PC-9 (cell line): ENCODE results near the gene MCUR1. TPM values are rescaled to one million over a fixed set of nuclear protein-coding genes. Genes with fewer than 3 reads are reported as not detected.

Experiments used
- BruUV-seq: library from RNA; stranded (reverse); fragments of 400-500 nt; replicated peaks from 2 replicates; lab custom pipeline; 2021; lab: Mats Ljungman, UMichigan
- CTCF ChIA-PET: fragments of 300-600 bp; sonication (Branson Sonifier 250); formaldehyde crosslinking; loops from one replicate; lab custom pipeline; 2022; ENCODE audit warnings: antibody characterized with exemption; lab: Charles Lee
- POLR2A ChIA-PET: fragments of 300-600 bp; sonication (Branson Sonifier 250); formaldehyde crosslinking; loops from one replicate; lab custom pipeline; 2022; ENCODE audit warnings: antibody characterized with exemption; ENCODE audit not compliant: unreplicated experiment; lab: Charles Lee
- DNase-seq, 2 experiments: peaks; one replicate each; pipeline versions ENCODE4 v3.0.0 to v3.0.0-alpha.2; 2015 to 2022; ENCODE audit warnings: mixed read lengths in 1 of 2
- H2AFZ ChIP-seq: fragments of 200-600 bp; sonication (generic); 2 replicates; pipeline ENCODE4 v1.8.1; 2017; ENCODE audit warnings: antibody characterized with exemption
- H3F3A ChIP-seq: fragments of 200-600 bp; sonication (generic); 2 replicates; pipeline ENCODE4 v1.8.1; 2017; ENCODE audit warnings: antibody characterized with exemption, mild to moderate bottlenecking, low read depth; ENCODE audit not compliant: insufficient read depth
- H3K27ac ChIP-seq: fragments of 200-600 bp; sonication (generic); 2 replicates; pipeline ENCODE4 v1.6.1; 2016; ENCODE audit warnings: mixed run types
- H3K27me3 ChIP-seq: fragments of 200-600 bp; sonication (generic); 2 replicates; pipeline ENCODE4 v1.6.1; 2016; ENCODE audit warnings: low read depth, mixed run types; ENCODE audit not compliant: insufficient read depth
- H3K36me3 ChIP-seq: fragments of 200-600 bp; sonication (generic); 2 replicates; pipeline ENCODE4 v1.6.1; 2016; ENCODE audit warnings: low read depth, mixed run types
- H3K4me1 ChIP-seq: fragments of 200-600 bp; sonication (generic); replicated peaks from 2 replicates; pipeline ENCODE4 v1.6.1; 2016; ENCODE audit warnings: mixed run types; ENCODE audit not compliant: insufficient read depth
- H3K4me2 ChIP-seq: fragments of 200-600 bp; sonication (generic); 2 replicates; pipeline ENCODE4 v1.6.1; 2017; ENCODE audit warnings: mixed run types
- H3K4me3 ChIP-seq: fragments of 200-600 bp; sonication (generic); 2 replicates; pipeline ENCODE4 v1.6.1; 2016; ENCODE audit warnings: mixed run types
- H3K79me2 ChIP-seq: fragments of 200-600 bp; sonication (generic); 2 replicates; pipeline ENCODE4 v1.6.1; 2017; ENCODE audit warnings: low read depth, mixed run types
- H3K9me2 ChIP-seq: fragments of 200-600 bp; sonication (generic); 2 replicates; pipeline ENCODE4 v1.8.1; 2017; ENCODE audit warnings: mild to moderate bottlenecking; ENCODE audit not compliant: insufficient read depth
- H3K9me3 ChIP-seq: fragments of 200-600 bp; sonication (generic); 2 replicates; pipeline ENCODE4 v1.8.1; 2016; ENCODE audit warnings: low read depth; ENCODE audit not compliant: insufficient read depth
- H4K20me1 ChIP-seq: fragments of 200-600 bp; sonication (generic); 2 replicates; pipeline ENCODE4 v1.8.1; 2017; ENCODE audit not compliant: insufficient read depth
- CTCF ChIP-seq: fragments of 200-600 bp; sonication (generic); conservative IDR thresholded peaks from 2 replicates; pipeline ENCODE4 v1.6.1; 2017; ENCODE audit warnings: mixed run types, antibody characterized with exemption, mild to moderate bottlenecking, moderate library complexity
- EZH2 ChIP-seq: fragments of 200-600 bp; sonication (generic); IDR thresholded peaks from 2 replicates; pipeline ENCODE4 v1.8.0; 2017; ENCODE audit warnings: antibody characterized with exemption, low read depth
- intact Hi-C: fragments of 100-400 bp; cut with micrococcal nuclease; formaldehyde crosslinking; loops from one replicate; pipeline ENCODE4 v1.10.0; 2022; ENCODE audit not compliant: unreplicated experiment
- total RNA-seq: library from RNA; stranded (reverse); gene quantifications from 2 replicates; pipeline ENCODE4 v1.2.3, GENCODE V29; 2021

The MCUR1 gene
- total RNA-seq, 1 experiment from 2014 or later, result 45.9 TPM

GRCh38 chr6:13827032-13827431 lies 12.7 kb upstream of the MCUR1 start:
- CTCF ChIA-PET, result no interaction called here
- no peaks in the 10 kb centered on the region for H3K27me3 ChIP-seq
- no peaks in the 10 kb centered on the region for H3K36me3 ChIP-seq
- DNase-seq, result no peak
- no peaks in the 10 kb centered on the region for H4K20me1 ChIP-seq
- H3K4me1 ChIP-seq, result no peaks in the 10 kb centered on the region
- H3K9me2 ChIP-seq, result no peaks in the 10 kb centered on the region
- no peak overlapping the region for H3K27ac ChIP-seq
- H2AFZ ChIP-seq, result no peak overlapping the region
- BruUV-seq, result no TSS peak
- H3K4me2 ChIP-seq, result no peak overlapping the region
- H3F3A ChIP-seq, result no peaks in the 10 kb centered on the region
- no peak overlapping the region for H3K4me3 ChIP-seq
- H3K79me2 ChIP-seq, result no peaks in the 10 kb centered on the region
- POLR2A ChIA-PET, result no interaction called here
- no peaks in the 10 kb centered on the region for H3K9me3 ChIP-seq
- intact Hi-C loops, result no loop called here
- TF ChIP-seq CTCF (no peak), EZH2 (no peak)

- TF ChIP-seq EZH2 (no peak), CTCF (no peak)
These were observed 11.5 kb upstream of the MCUR1 start for GRCh38 chr6:13825871-13826270.

GRCh38 chr6:13818341-13818740 lies 4.0 kb upstream of the MCUR1 start:
- CTCF ChIA-PET, result no interaction called here
- POLR2A ChIA-PET, result no interaction called here
- TF ChIP-seq EZH2, result no peak
- TF ChIP-seq CTCF, result no peak
- no peak for DNase-seq
- peaks cover 11% of the 10 kb centered on the region for H3K4me1 ChIP-seq
- H3K9me3 ChIP-seq, result no peaks in the 10 kb centered on the region
- H3K9me2 ChIP-seq, result no peaks in the 10 kb centered on the region
- BruUV-seq, result no TSS peak
- H3F3A ChIP-seq, result peaks cover 16% of the 10 kb centered on the region
- H3K27me3 ChIP-seq, result no peaks in the 10 kb centered on the region
- H2AFZ ChIP-seq, result no peak overlapping the region
- no peaks in the 10 kb centered on the region for H4K20me1 ChIP-seq
- H3K79me2 ChIP-seq, result no peaks in the 10 kb centered on the region
- intact Hi-C loops, result no loop called here
- H3K36me3 ChIP-seq, result no peaks in the 10 kb centered on the region
- no peak overlapping the region for H3K27ac ChIP-seq
- no peak overlapping the region for H3K4me2 ChIP-seq
- no peak overlapping the region for H3K4me3 ChIP-seq

More at GRCh38 chr6:13825871-13826270, 11.5 kb upstream of the MCUR1 start:
- Histone ChIP-seq H3K4me2 (no peak overlapping the region), H3K4me1 (no peaks in the 10 kb centered on the region), H3K9me2 (no peaks in the 10 kb centered on the region), H3K36me3 (no peaks in the 10 kb centered on the region), H2AFZ (no peak overlapping the region), H3K9me3 (no peaks in the 10 kb centered on the region), H3F3A (no peaks in the 10 kb centered on the region), H4K20me1 (no peaks in the 10 kb centered on the region), H3K4me3 (no peak overlapping the region), H3K27ac (no peak overlapping the region), H3K79me2 (no peaks in the 10 kb centered on the region), H3K27me3 (no peaks in the 10 kb centered on the region)
- DNase-seq, result no peak
- ChIA-PET CTCF (no interaction called here), POLR2A (no interaction called here)
- intact Hi-C loops, result no loop called here
- no TSS peak for BruUV-seq
